HG03457 (cell line): ENCODE data around the gene SARS1.
"Not testable (repeated sequence)": the region's sequence is repeated elsewhere in the genome, so short reads cannot be mapped to it uniquely, and the experiment has no call there.

Source experiments
- ATAC-seq: cut with Tn5 transposase; IDR thresholded peaks from one replicate; pipeline ENCODE4 v1.9.1; 2021; ENCODE audit warnings: moderate number of reproducible peaks; ENCODE audit not compliant: unreplicated experiment

SARS1 gene

DNA sequence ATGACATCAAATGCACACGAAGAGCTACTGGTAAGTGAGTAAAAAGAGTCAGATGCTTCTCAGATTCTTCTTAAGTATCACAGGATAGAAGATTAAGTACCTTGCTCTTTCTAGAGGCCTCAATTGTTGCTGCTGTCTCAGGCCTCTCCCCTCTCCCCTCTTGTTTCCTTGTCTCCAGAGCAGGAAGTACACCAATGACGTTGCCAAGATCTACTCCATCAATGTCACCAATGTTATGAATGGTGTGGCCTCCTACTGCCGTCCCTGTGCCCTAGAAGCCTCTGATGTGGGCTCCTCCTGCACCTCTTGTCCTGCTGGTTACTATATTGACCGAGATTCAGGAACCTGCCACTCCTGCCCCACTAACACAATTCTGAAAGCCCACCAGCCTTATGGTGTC, 21.3 kb upstream of the SARS1 start:
- no peak for ATAC-seq

GRCh38 chr1:109193653-109194590, 19.8 kb upstream of the SARS1 start:
- ATAC-seq: no peak

- no peak for ATAC-seq
These were observed 16.3 kb upstream of the SARS1 start for GRCh38 chr1:109197158-109198042.

GRCh38 chr1:109198043-109198695, 15.5 kb upstream of the SARS1 start:
- ATAC-seq: no peak

- ATAC-seq: no peak
These were observed 15.0 kb upstream of the SARS1 start for GRCh38 chr1:109198745-109199144.

DNA sequence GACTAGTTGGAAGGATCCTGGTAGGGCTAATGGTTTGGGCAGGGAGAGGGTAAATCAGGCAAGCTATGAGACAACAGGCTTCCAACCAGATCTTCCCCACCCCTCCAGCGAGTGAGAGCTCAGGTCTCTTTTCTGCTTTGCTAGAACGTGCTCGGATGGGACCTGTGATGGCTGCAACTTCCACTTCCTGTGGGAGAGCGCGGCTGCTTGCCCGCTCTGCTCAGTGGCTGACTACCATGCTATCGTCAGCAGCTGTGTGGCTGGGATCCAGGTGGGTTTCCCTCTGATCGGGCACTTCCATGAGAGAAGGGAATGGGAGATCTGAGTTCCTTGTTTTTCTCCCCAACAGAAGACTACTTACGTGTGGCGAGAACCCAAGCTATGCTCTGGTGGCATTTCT, 14.0 kb upstream of the SARS1 start:
- no peak for ATAC-seq

DNA sequence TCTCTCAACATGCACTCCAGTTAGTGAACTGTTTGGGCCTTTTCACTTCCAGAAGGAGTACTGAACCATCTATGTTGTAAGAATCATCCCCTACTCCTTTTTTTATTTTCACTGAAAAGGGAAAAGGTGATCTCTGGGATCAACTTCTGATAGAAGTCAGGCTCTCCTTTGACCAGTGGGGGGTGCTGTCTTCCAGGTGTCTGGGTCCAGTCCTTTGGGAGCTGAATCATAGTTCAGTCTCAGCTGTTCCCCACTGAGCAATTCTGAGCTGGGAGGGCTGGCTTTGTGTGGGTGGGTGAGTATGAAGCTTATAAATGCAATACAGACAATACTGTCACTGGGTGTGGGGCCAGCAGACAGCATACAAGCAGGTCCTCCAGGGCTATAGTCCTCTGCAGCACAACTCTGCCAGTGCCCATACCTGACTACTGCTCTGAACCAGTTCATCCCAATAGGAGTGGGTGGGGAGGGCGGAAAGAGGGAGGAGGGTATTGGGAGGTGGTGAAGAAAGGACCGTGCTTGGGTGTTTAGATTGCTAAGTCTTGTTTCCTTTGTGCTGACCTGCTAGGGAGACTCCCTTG, 12.5 kb upstream of the SARS1 start:
- ATAC-seq: no peak

GRCh38 chr1:109204484-109204883, 9.2 kb upstream of the SARS1 start:
- no peak for ATAC-seq

DNA sequence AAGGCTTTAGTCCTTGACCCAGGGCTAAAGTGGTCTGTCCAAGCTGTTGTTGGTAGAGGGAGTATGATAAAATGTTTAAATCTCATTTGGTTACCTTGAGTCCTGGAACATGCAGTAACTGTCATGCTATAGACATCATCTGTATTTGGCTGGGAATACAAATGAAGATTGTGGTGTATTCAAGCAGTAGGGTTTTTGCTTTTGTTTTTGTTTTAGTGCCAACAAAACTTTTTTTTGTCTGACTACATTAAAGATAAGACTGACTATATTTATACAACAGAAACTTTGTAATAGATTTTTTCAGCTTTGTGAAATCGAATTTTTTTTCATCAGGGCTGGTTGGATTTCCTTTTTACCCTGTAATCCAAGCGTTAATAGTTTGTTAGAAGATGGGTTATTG, 7.4 kb upstream of the SARS1 start:
- no peak for ATAC-seq

DNA sequence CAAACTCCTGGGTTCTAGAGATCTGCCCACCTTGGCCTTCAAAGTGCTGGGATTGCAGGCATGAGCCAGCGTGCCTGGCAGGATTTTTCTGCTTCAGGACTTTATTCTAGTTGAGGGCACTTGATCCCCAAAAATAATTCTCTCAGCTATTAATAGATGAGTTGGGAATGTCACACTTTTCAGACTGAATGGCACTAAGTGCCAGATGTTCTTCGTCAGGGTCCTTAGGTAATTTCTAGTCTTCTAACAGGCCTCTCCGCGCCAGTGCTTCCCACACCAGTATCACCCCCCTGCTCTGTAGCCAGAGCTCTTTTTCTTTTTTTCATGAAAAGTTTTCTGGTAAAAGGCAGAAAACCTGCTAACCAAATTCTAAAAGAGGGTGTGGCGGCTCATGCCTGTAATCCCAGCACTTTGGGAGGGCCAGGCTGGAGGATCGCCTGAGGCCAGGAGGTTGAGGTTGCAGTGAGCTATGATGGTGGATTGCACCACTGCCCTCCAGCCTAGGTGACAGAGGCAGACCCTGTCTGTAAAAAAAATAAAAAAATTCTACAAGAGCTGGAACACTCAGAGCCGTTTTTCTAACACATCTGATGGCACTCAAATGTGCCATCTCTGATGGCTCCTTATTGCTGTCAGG, 6.1 kb upstream of the SARS1 start:
- ATAC-seq: no peak

DNA sequence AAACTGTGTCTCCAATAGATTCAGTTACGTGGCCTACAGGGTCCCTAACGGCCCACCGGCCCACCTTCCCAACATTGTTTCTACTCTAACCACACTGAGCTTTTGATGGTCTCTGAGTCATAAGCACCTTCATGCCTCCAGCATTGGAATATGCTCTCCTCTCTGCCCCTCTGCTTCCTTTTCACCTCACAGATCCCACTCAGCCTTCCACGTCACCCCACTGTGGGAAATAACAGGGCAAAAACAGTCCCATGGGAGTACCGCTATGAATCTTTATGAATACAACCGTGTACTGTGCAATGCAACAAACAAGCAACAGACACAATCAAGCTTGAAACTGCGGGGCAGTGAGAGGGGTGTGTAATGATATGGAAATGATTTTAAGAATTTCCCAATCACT, 5.3 kb upstream of the SARS1 start:
- no peak for ATAC-seq

GRCh38 chr1:109208836-109209463, 4.8 kb upstream of the SARS1 start:
- no peak for ATAC-seq

GRCh38 chr1:109210058-109210457, 3.7 kb upstream of the SARS1 start:
- ATAC-seq: no peak

DNA sequence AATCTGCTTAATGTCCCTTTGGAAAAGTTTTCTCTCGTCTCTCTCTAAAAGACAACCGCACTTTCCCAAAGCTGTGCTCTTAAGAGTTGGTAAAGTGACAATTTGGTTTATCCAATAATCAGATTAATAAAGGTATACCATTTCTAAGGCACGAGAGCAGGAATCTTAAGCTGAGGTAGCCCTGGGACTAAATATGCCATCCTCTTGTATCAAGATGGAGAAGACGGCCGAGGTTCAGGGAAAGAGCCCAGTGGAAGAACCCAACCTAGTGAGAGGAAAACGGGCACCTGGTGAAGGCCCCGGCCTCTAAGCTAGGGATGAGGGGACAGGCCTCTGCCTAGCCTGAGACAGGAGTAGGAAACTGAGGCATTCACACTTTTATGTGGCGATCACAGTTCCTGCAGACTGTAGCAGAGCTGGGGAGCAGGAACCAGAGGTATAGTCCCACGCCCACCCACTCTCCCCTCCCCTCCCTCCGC, 334 bp upstream of the SARS1 start:
- ATAC-seq: no peak

DNA sequence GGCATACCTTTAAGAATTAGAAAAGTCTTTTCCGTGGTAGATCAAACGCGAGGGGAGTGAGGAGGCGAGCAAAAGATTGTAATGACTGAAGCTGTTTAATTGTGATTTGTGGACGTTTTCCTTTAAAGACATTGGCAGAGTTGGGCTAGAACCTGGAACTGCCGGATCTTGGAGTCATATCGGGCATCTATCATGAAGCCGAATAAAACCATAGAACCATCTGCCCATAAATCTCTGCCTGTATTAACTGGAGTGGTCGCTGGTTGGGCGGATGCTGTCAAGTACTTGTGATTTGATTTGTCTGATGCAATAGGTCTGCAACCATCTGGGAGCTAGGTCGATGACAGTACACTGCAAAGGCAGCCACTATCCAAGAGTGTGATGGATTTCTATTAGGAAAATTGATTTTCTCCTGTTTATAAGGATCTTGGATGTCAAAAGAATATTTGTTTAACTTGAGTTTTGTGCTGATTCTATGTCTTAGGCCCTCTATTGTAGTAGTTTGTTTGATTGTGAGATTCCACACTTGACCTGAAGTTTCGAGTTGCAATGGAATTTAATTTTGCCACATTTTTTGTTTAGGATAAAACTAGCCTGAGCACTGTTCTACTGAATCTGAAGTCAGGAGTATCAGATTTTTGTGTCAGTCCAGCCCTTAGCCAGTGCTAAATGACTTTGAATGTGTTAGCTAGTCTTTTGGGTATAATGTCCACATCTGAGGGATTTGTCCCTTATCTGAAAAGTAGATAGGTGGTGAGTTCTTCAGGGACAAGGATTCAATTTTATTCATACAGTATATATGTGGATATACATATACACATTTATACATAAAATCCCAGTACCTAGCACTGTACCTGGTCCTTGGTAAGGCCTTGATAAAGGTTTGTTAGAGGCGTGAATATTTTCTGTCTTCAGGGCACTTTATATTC, 1.2 kb downstream of the SARS1 start:
- no peak for ATAC-seq

GRCh38 chr1:109216662-109217061, 2.9 kb downstream of the SARS1 start:
- ATAC-seq: no peak

- ATAC-seq: no peak
These were observed 4.8 kb downstream of the SARS1 start for GRCh38 chr1:109218516-109218915.

GRCh38 chr1:109221201-109221600, 7.5 kb downstream of the SARS1 start:
- ATAC-seq: not testable (repeated sequence)

DNA sequence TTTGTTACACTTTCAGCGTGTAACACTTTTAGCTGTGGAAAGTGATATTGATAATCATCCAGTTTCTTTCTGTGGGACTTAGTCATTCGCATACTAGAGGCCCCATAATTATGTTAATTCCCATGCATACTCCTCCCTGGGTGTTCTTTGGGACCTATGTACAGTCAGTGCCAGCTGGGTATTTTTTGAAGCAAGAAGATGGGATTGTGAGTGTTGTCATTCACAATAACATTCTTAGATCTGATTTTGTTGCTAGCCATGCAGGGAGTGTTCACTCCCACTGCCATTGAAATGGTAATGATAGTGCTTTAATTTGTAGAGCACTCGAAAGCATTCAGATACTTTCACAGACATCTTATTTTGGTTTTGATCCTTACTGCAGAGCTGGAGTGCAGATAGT, 11.6 kb downstream of the SARS1 start:
- ATAC-seq: no peak
